T-helper 2 cell treated with Interferon-gamma antibody and Interleukin-4, amounts not matched to agents 100 ng/mL and 5 ng/mL, for 36 hours (primary cell): ENCODE results near the gene CYP19A1. TPM values are rescaled to one million over a fixed set of nuclear protein-coding genes. Genes with fewer than 3 reads are reported as not detected.
"Not testable (repeated sequence)": the region's sequence is repeated elsewhere in the genome, so short reads cannot be mapped to it uniquely, and the experiment has no call there.

ENCODE experiments used
- intact Hi-C: fragments of 100-400 bp; cut with micrococcal nuclease; formaldehyde crosslinking; loops from one replicate; pipeline ENCODE4 v1.15.1; 2023
- total RNA-seq: library from RNA; stranded (reverse); gene quantifications from 2 replicates; pipeline ENCODE4 v1.2.3, GENCODE V29; 2022

CYP19A1 gene
- total RNA-seq, 1 donor from 2014 or later = 0.75 TPM

DNA sequence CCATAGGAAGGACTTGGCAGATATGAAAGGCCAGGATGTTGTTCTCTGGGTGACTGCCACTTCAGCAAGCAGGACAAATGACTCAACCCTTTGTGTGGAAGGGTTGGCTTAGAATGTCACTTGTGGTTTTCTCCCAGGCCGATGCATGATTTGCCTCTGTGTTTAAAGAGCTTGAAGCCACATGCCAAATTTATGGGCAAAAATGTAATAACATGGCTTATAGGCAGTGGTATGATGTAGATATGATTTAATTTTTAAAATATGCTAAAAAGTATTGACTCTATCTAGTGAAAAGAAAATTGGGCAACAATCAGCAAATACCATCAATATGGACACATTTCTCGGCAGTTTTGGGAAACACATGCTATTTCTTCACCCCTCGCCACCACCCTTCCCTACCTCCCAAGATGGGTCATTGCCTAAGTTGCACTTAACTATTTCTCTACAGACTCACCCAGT lies 114.6 kb downstream of the CYP19A1 start:
- intact Hi-C loops = loop anchor here (10.0 kb wide), 1 partner anchor 59 kb away; no protein-coding TSS in a partner anchor

DNA sequence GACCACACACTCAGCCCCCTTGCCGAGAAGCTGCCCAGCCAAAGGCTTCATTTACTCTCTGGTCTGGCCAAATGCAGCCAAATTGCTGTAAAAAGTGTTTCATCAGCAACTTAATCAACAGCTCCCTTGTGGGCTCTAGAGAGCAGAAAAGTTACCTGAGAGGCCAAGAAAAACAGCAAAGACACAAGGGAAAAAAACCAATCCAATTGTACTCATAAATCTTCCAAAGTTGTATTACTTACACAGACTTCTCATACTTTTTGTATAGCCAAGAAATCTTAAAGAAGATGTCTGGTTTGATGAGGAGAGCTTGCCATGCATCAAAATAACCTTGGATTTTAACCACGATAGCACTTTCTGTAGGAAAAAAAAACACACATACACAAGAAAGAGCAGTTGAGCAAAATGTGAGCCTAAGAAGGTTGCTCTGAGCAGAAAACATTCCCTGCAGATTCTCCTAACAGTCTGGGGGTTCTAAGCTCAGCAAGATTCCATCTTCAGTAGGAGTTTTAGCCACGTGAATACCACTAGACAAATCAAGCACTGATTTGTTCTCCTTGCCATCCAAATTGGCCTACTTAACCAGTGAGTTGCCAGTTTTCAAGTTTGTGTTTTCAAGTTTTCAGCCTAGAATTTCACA lies 120.0 kb downstream of the CYP19A1 start:
- intact Hi-C loops = no loop called here

DNA sequence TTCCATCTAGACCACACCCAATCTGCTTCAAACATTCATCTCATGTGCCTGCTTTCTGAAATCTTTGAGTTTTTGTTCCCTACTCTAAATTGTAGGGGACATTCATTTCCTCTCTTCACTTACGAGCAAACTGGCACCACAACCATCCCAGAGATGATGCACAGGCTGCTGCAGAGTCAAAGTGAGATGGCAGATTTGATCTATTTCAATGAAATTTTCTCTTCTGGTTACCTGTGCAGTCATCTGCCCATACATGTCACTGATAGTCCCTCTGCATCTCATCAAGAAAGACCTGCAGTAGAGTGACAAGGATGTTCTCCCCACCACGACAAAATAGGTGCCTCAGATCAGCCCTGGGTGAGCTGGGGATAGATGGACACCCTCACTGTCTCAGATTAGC lies 125.5 kb downstream of the CYP19A1 start:
- intact Hi-C loops = no loop called here

DNA sequence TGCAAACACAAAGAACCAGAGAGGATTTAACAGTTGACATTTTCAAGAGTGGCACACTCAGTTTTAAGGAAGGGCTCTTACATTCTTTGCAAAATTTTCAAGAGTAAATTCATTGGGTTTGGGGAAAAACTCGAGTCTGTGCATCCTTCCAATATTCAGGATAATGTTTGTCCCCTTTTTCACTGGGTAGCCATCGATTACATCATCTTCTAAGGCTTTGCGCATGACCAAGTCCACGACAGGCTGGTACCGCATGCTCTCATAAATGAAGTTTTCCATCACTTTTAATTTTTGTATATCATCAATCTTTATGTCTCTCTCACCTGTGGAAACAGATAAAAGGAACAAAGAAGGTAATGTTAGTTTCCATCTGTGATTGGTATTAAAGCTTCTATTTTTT lies 126.2 kb downstream of the CYP19A1 start:
- intact Hi-C loops = no loop called here

DNA sequence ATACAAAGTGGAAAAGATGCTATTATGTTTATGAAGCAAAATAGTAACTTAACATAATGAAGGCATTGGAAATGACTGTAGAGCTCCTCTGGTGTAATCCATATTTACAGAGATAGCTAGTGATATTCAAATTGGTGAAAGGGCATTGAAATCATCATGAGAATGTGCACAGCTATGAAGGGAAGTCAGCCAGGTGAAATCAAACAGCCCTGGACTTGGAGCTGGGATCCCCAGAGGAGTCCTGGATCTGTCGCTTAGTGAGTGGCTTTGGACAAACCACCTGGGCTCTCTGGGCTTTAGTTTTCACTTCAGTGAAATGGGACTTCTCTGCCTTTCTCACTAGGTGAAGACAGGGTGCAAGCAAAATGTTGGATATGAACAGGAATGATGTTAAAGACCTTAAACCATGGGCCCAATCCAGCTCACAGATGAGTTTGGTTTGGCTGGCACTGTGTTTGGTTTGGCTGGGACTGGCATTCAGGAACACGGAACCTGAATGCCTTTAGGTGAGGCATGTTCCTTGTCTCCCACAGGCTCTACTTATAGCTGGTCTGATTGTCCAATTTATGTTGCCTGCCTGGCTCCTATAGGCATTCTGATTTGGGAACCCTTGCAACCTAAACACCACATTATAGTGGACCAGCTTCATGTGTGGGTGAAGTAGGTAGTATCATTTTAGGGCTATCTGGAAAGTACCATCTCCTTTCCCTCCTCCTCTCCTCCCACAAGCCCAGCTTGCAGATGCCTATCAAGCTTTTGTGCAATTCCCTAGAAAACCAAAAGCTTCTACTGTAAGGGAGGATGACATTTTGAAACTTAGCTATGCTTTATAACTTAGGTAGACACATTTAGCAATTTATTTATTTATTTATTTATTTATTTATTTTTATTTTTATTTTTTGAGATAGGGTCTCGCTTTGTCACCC lies 133.1 kb downstream of the CYP19A1 start:
- intact Hi-C loops = no loop called here

DNA sequence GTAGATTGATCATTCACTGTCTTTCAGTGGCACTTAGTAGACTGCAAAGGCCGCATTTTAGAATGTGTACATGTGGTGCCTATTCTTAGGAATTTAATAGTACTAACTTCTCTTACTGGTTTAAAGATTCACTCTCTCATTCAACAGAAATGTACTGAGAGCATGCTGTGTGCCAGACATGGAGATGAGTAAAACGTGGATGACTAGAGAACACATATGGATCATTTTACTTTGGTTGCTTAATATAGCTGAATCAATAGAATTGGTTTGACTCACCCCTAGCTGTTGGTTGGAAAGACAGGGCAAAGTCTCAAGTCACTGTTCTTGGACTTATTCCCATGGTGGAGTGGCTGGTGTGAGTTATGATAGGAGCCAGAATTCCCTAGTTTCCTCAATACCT lies 134.6 kb downstream of the CYP19A1 start:
- intact Hi-C loops = no loop called here

DNA sequence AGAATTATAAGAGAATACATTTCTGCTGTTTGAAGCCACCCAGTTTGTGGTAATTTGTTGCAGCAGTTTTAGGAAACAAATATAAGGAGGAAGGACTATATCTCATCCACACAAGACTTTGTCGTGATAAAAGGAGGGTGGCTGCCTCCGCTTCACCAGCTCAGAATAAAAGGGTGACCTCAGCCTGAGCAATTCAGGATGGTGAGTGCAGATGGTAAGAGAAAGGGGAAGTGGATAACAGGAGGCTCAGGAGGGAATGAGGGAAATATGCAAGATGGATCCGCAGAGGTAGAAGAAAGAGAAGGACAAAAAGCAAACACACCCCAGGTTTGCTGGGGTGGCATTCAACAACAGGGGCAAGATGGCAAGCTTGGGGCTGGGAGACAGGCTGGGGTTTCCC lies 135.6 kb downstream of the CYP19A1 start:
- intact Hi-C loops = no loop called here

DNA sequence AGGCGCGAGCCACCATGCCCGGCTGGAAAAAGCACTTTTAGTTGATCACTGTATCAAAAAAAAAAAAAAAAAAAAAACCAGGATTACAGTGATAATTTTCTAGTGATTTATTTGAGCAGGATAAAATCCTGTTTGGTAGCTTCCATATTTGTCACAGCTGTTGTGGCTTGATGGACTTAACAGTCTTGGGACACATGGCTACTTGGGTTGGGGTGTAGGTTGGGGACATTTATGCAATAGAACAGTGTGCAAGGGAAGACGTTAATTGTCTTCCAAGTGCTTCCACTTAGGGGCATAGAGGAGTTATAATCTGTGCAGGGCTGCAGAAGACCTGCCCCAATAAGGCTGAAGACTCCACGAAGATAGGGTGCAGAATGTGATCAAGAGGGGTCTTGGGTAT lies 136.8 kb downstream of the CYP19A1 start:
- intact Hi-C loops = no loop called here

DNA sequence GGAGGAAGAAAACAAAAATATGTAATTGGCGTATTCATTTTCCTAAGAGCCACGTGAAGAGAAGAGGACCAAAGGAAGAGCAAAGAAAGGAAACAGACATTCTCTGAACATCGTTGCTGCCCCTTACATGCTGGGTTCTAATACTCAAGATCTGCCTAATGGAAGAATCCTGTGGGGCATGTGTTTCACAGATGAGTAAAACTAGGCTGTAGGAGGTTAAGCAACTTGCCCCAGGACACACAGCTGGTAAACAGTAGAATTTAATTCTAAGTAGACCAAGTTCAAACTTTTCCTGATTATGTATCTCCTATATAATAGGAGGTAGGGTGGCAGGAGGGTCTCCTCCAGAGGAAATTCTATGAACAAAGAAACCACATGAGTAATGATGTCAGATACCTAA lies 137.6 kb downstream of the CYP19A1 start:
- intact Hi-C loops = no loop called here

DNA sequence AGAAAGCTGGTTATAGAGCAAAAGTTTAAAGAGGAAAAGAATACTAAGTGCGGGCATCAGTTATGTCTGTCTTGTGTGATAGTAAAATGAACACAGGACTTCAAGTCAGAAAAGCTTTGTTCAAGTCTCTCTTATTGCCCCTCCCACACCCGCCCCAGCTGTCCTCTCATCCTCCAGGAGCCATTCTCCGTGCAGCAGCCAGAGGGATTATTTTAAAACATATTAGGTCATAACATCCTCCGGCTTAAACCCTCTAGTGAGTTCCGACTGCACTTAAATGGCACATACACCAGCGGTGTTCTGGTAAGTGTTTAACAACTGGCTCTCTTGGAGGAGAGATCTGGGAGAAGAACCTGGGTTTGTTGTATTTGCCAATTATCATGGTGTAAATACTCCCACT lies 138.9 kb downstream of the CYP19A1 start:
- intact Hi-C loops = no loop called here

DNA sequence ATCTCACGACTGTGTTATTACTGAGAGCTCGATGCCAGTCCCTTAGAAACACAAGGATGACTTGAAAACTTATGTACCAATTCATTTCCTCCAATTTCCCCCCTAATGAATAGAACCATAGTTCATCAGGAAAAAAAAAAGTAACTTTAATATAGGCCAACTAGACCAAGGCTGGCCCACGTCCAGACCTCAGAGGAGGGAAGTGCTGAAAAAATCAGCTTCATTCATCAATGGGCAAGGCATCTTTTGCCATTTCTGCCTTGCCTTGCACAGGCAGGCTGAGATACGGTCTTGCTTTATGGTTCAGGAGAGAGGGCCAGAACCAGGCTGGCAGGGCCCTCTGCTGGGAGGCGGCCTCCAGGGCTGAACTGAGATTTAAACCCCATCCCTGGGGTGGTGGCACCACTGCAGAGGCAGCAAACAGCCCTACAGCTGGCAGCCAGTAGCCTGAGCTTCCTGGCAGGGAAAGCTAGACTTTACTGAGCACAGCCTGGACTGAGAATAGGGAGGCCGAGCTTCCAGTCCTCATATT lies 139.6 kb downstream of the CYP19A1 start:
- intact Hi-C loops = no loop called here

DNA sequence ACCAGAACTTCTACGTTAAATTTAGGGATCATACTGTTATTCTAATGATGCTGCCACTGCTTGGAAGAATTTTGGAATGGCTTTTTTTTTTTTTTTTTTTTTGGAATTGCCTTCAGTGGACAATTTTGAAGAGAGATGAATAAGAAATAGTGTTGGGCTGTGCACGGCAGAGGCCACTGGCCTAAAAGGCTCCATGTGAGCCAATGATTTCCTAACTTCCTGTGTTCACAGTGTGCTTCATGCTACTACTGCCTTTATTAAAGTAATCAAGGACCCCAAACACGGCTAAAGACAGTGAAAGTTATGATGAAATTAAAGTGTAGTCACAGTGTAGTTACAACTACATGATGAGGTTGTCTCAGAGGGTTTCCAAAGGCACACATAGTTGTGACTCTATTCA lies 142.9 kb downstream of the CYP19A1 start:
- intact Hi-C loops = no loop called here

DNA sequence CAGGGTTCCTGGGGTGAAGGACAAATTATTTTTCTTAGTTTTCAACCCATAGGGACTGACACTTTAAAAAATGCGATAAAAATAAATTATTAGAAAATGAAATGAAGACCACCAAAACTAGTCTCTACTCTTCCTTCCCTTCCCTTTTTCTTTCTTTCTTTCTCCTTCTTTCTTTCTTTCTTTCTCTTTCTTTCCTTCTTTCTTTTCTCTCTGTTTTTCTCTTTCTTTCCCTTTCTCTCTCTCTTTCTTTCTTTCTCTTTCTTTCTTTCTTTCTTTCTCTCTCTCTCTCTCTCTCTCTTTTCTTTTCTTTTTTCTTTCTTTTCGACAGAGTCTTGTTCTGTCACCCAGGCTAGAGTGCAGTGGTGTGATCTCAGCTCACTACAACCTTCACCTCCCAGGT lies 144.4 kb downstream of the CYP19A1 start:
- intact Hi-C loops = no loop called here

DNA sequence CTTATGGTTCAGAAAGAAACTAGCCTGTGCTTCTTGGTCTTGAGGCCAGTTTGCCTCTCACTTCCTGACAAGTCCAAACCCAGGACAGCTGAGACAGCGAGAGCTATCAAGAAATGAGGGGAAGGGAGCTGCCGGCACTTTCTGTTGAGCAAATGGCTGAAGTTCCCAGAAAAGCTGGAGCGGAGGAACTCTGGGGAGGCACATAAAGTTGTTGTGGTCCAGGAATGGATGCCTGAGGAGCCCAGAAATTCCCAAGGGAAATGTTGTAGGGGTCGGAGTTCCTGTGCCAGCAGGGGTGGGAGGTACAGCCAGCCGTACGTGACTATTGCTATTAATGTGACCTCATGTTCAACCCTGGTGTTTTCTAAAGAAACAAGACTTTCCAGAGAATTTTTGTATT lies 144.9 kb downstream of the CYP19A1 start:
- intact Hi-C loops = no loop called here

DNA sequence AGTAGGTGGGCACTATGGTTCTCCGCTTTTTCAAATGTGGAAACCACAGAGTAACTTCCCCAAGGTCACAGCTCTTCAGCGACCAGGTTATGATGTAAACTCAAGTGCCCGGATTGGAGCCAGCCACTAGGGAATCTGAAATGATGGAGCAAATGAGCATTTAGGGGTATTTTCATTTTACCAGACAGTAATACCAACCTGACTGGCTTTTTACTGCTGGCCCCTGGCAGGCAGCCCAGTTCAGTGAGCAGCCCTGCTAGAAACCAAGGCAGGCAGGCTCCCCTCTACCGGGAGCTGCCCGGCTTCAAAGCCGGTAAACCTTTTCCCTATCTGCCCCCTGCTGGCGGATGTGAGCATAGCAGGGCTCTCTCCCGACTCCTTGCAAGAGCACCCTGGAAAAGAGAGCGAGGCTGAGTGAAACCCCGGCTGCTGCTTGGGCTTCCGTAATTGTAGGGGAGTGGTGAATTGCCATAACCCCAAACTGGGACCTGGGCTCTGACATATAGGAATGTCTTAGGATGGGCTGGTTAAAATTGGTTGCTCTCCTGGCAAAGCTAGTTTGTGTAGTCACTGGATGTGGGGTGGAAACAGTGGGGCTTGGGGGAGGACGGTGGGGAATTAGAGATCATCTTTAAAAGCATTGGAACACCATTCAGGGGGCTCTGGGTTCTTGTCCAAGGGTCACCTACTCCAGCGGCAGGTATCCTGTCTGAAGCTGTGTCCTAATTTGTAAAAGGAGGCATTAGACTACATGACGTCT lies 145.7 kb downstream of the CYP19A1 start:
- intact Hi-C loops = loop anchor here (1.0 kb wide), 1 partner anchor 29 kb away; no protein-coding TSS in a partner anchor

DNA sequence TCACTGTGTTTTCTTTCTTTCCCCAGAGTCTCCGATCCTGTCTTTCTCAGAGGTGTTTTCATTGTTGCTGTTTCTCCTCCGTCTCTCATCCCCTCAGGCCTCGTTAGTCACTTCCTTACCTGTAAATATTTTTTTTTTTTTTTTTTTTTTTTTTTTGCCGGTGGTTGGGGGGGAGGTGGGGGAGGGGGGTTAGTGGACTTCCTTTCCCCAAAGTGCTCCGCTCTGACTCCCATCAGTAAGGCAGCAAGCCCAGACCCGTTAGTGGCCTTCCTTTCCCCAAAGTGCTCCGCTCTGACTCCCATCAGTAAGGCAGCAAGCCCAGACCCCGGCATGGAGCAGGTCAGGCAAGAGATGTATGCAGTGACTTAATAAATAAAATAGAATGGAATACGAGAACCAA lies 146.6 kb downstream of the CYP19A1 start:
- intact Hi-C loops = loop anchor here (1.0 kb wide), 1 partner anchor 28 kb away; no protein-coding TSS in a partner anchor

DNA sequence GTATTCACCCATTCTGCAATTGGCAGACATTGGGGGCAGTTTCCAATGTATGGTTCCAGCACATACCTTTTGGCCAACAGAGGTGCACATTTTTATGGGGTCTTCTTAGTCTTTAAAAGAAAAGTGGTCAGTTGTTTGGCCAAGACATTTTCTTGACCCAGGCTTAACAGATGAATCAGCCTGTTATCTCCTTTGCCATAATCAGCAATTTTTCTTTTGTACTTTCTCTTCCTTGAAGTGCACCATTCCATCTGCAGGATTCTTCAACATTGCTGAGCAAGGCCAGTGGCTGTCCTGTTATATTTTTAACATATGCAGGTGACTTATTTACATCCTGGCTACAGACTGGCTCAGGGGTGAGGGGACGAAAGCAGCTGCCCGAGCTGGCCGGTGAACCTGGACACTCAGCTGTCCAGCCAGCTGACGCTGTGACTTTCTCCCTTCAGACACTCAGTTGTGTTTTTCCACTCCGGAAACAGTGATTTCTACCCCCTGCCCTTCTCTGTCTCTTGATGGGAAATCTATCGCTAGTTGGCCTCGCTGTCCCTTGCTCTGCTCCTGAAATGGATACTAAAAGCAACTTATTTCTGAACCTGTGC lies 147.2 kb downstream of the CYP19A1 start:
- intact Hi-C loops = no loop called here

DNA sequence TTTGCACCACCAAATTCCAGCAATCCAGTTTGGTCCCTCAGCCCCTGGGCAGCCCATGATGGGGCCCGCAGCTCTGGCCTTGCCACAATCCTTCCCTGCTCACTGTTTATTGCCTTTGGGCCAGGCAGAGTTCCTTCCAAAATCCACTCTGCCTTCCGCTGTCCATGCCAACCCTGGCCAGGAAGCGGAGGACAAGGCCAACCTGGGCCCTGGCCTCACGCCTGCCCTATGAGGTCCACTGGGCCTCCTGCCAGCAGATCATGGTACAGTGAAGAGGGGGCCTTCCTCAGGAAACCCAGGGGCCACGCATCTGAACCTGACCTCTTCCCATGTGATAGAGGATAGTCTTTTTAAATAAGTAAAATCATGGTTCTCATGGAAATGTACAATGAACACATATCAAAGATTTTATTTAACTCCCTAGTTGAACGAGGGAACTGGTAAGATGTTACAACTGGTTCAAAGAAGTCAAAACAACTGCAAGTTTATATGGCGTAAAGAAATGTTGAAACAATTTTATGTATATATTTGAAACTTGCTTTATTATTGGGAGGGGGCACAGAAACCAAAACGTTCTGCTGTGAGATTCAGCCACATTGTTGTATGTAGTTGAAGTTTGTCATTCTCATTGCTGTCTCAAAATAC lies 147.8 kb downstream of the CYP19A1 start:
- intact Hi-C loops = no loop called here

DNA sequence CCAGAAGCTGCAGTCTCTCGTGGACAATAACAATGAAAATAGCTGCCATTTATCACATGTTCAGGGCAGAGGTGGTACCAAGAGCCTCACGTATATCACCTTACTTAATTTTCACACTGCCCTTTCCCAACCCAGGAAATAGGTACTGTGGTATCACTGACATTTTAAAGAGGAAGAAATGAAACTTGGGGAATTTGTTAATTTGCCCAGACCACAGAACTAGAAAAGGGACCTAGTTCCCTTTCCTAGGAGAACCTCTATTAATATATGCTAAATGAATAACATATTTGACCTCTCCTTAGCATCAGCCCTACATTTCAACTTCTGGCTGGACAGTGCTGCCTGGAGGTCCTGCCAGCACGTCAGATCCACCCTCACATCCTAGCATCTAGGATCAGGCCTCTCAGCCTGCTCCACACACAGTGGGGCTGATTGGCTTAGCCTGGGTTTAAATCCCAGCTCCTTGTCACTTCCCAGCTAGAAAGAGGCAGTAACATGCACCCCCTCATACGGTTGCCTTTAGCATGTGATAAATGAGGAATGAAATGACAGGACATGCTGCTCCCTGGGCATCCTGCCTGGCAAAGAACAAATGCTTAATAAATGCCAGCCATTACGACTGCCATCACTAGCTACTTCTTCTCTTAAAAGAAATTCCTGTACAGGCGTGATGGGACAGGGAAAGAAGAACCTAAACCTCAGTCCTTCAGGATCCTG lies 148.6 kb downstream of the CYP19A1 start:
- intact Hi-C loops = no loop called here

DNA sequence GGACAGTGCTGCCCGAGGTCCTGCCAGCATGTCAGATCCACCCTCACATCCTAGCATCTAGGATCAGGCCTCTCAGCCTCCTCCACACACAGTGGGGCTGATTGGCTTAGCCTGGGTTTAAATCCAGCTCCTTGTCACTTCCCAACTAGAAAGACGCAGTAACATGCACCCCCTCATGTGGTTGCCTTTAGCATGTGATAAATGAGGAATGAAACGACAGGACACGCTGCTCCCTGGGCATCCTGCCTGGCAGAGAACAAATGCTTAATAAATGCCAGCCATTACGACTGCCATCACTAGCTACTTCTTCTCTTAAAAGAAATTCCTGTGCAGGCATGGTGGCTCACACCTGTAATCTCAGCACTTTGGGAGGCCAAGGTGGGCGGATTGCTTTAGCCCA lies 149.6 kb downstream of the CYP19A1 start:
- intact Hi-C loops = not testable (repeated sequence)
